Gastroesophageal sphincter (tissue), 4 donors: ENCODE measurements around the gene FAM120A. TPM values are rescaled to one million over a fixed set of nuclear protein-coding genes. Genes with fewer than 3 reads are reported as not detected.

Experiments
- ATAC-seq: fragments of 150-250 bp; one replicate; pipeline ENCODE4 v1.9.1; 2016; ENCODE audit warnings: mild to moderate bottlenecking, moderate library complexity
- H3K27ac ChIP-seq, 4 donors: fragments of 200-600 bp; sonication (generic) in 3 of 4; 1 replicate in 3 of 4; 2 replicates in 1 of 4; pipeline ENCODE4 v1.5.1; 2016 to 2019
- H3K27me3 ChIP-seq: fragments of 200-600 bp; sonication (generic); one replicate; pipeline ENCODE4 v1.5.1; 2019
- H3K36me3 ChIP-seq, 2 donors: fragments of 200-600 bp; sonication (generic); one replicate each; pipeline ENCODE4 v1.5.1; 2019; ENCODE audit warnings: control low read depth in 1 of 2
- H3K4me1 ChIP-seq, 3 donors: fragments of 200-600 bp; sonication (generic); 1 replicate in 2 of 3; 2 replicates in 1 of 3; pipeline ENCODE4 v1.5.1; 2016 to 2019; ENCODE audit warnings: control low read depth in 2 of 3
- H3K4me3 ChIP-seq, 2 donors: fragments of 200-600 bp; sonication (generic); one replicate each; pipeline ENCODE4 v1.5.1; 2019; ENCODE audit warnings: mild to moderate bottlenecking in 1 of 2, moderate library complexity in 1 of 2
- H3K9me3 ChIP-seq, 3 donors: fragments of 200-600 bp; sonication (generic); one replicate each; pipeline ENCODE4 v1.5.1; 2017 to 2019; ENCODE audit warnings: control low read depth in 2 of 3
- EP300 ChIP-seq: sonication (generic); formaldehyde crosslinking; IDR thresholded peaks from one replicate; pipeline ENCODE4 v1.6.1; 2017; ENCODE audit warnings: antibody characterized with exemption, mild to moderate bottlenecking
- POLR2A ChIP-seq, 2 donors: fragments of 450-650 bp; IDR thresholded peaks; one replicate each; pipeline ENCODE4 v1.6.1; 2017; ENCODE audit warnings: antibody characterized with exemption in 2 of 2, mild to moderate bottlenecking in 2 of 2, moderate library complexity in 1 of 2
- POLR2AphosphoS5 ChIP-seq: sonication (generic); formaldehyde crosslinking; IDR thresholded peaks from one replicate; pipeline ENCODE4 v1.6.1; 2017; ENCODE audit warnings: antibody characterized with exemption
- WGBS, 2 donors: methylation state at CpG; one replicate each; pipeline ENCODE4 v1.1.5; 2018; ENCODE audit warnings: low coverage in 1 of 2; 5-methylcytosine and 5-hydroxymethylcytosine counted together
- small RNA-seq, 4 donors: library from RNA; depleted of rRNA; stranded (forward); fragments of <200 nt; gene quantifications; one replicate each; pipeline ENCODE3, GENCODE V24; 2016
- total RNA-seq, 4 donors: library from RNA; depleted of rRNA; stranded (reverse); fragments of >200 nt; gene quantifications; one replicate each; pipeline ENCODE4 v1.1.0, GENCODE V29; 2016
- TF ChIP-seq, protein P1 (sequence below), 4 experiments: fragments of 200-600 bp in 2 of 4; fragments of 450-650 bp in 2 of 4; sonication (generic) in 1 of 4; IDR thresholded peaks; one replicate each; pipeline ENCODE4 v1.5.1; 2017 to 2019; ENCODE audit warnings: antibody characterized with exemption in 4 of 4, mild to moderate bottlenecking in 2 of 4, moderate library complexity in 2 of 4

FAM120A gene
- total RNA-seq, 4 donors from 2014 or later = 68.6 to 116 (median 75.7) TPM

DNA sequence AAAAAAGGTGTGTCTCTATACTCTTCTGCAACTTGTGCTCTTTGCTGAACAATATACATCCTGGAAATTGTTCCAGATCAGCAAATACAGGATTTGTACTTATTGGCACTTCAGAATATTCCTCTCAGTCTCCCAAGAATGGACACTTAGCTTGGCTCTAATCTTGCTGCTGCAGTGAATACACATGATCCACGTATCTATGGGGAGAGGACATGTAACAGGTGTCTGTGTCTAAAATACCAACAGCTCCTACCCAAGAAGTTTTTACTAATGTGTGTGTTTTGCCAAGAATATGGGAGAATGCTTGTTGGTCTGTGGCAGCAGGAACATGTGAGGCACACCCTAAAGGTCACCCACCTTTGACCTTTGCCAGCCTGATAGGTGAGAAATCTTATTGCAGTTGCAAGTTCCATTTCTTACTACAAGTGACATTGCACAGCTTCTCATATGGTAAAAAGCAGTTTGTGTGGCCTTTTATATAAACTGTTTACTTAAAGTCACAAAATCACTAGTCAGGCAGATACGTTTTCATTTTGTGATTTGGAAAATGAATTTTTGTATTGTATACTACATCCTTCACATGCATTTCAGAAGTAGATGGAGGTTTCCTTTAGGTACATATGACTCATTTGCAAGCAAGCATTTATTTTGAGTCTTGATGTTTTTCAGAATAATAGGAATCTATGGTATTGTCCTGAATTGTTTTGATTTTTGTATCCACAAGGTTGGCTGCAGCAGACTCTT, 160.7 kb downstream of the FAM120A start:
- H3K27ac ChIP-seq = no peak overlapping the region
- no peak for ATAC-seq
- no peaks in the 10 kb centered on the region for H3K27me3 ChIP-seq
- TF ChIP-seq, protein P1, sequence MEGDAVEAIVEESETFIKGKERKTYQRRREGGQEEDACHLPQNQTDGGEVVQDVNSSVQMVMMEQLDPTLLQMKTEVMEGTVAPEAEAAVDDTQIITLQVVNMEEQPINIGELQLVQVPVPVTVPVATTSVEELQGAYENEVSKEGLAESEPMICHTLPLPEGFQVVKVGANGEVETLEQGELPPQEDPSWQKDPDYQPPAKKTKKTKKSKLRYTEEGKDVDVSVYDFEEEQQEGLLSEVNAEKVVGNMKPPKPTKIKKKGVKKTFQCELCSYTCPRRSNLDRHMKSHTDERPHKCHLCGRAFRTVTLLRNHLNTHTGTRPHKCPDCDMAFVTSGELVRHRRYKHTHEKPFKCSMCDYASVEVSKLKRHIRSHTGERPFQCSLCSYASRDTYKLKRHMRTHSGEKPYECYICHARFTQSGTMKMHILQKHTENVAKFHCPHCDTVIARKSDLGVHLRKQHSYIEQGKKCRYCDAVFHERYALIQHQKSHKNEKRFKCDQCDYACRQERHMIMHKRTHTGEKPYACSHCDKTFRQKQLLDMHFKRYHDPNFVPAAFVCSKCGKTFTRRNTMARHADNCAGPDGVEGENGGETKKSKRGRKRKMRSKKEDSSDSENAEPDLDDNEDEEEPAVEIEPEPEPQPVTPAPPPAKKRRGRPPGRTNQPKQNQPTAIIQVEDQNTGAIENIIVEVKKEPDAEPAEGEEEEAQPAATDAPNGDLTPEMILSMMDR (IDR thresholded peaks at IDR 0.05) = no peak
- TF ChIP-seq POLR2A (IDR thresholded peaks at IDR 0.05) = no peak
- TF ChIP-seq POLR2AphosphoS5 = no peak
- TF ChIP-seq EP300 = no peak
- no peaks in the 10 kb centered on the region for H3K36me3 ChIP-seq
- peaks cover 0 to 41% (median 4%) of the 10 kb centered on the region in 3 donors for H3K4me1 ChIP-seq
- peaks cover 0 to 17% (median 0%) of the 10 kb centered on the region in 3 donors for H3K9me3 ChIP-seq
- H3K4me3 ChIP-seq = no peak overlapping the region
- 38 to 44% methylated on average over 2 of the region's 2 CpGs for WGBS, 2 donors

DNA sequence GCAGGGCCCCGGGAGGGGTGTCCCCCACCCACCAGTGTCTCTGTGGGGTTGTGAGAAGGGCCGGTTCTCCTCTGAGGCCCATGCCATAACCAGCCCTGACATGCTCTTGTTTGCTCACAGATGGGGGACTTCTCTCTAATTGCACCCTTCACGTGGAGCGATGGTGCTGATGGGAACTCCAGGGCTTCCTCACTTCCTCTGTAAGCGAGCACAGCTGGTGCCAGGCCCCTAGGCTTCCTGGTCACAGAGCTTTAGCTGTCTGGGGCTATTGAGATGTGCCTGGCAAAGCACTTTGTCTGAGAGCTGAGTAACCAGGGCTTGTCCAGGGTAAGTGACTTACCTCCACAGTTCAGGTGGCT, 161.3 kb downstream of the FAM120A start:
- Histone ChIP-seq H3K36me3 (no peaks in the 10 kb centered on the region), H3K4me1 (peaks cover 0 to 46% (median 4%) of the 10 kb centered on the region in 3 donors), H3K4me3 (no peak overlapping the region), H3K27ac (no peak overlapping the region), H3K27me3 (no peaks in the 10 kb centered on the region), H3K9me3 (peaks cover 0 to 17% (median 0%) of the 10 kb centered on the region in 3 donors)
- 34 to 80% methylated on average over 1 to 2 of the region's 5 CpGs for WGBS, 2 donors
- ATAC-seq = no peak
- no peak for TF ChIP-seq POLR2AphosphoS5

DNA sequence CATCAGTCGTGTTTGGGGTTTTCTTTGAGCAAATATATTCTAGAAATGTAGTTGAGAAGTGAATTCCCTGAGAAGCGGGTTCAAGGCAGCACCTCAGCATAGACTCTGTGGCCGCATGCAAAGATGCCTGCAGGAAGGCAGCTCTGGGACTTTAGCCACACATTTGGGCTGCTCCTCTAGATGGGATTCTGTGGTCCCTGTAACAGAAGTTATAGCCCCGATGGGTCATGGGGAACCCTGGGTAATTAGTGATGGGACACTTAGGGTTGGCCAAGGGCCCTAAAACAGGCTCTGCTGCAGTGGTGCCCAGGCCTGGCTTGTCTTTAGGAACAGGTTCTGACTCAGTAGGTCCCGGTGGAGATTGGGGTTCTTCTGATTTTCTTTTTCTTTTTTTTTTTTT, 161.7 kb downstream of the FAM120A start:
- no peaks in the 10 kb centered on the region for H3K27me3 ChIP-seq
- TF ChIP-seq, protein P1 (IDR thresholded peaks at IDR 0.05) = no peak
- TF ChIP-seq POLR2AphosphoS5 = no peak
- no peak overlapping the region for H3K4me3 ChIP-seq
- H3K36me3 ChIP-seq = no peaks in the 10 kb centered on the region
- no peak for ATAC-seq
- no peak overlapping the region for H3K27ac ChIP-seq
- H3K4me1 ChIP-seq = peaks cover 0 to 50% (median 4%) of the 10 kb centered on the region in 3 donors
- 86% methylated on average over 4 of the region's 5 CpGs; no CpG with 5 or more reads in 1 of the 2 donors for WGBS, 2 donors
- peaks cover 0 to 17% (median 0%) of the 10 kb centered on the region in 3 donors for H3K9me3 ChIP-seq

DNA sequence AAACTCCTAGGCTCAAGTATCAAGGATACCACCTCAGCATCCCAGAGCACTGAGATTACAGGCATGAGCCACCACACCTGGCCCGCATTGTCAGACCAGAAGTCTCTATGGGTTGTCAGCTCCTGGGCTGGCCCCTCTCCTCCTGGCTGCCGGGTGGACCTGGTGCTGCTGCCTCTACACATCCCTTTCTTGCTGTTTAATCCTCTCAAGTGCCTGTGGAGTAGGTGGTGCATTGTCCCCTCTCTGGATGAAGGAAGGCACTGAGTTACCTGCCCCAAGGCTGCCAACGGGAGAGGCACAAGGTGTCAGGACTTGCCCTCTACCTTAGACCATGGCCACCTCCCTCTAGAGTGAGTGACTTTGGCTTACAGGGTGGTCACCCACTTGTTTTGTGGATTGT, 162.3 kb downstream of the FAM120A start:
- no peak for ATAC-seq
- 50% methylated on average over 2 of the region's 3 CpGs; no CpG with 5 or more reads in 1 of the 2 donors for WGBS, 2 donors
- TF ChIP-seq POLR2A (IDR thresholded peaks at IDR 0.05) (no peak), POLR2AphosphoS5 (no peak), EP300 (no peak)
- TF ChIP-seq, protein P1 (IDR thresholded peaks at IDR 0.05) = no peak
- Histone ChIP-seq H3K4me3 (no peak overlapping the region), H3K36me3 (no peaks in the 10 kb centered on the region), H3K9me3 (peaks cover 0 to 17% (median 0%) of the 10 kb centered on the region in 3 donors), H3K27ac (no peak overlapping the region), H3K27me3 (no peaks in the 10 kb centered on the region), H3K4me1 (peaks cover 0 to 51% (median 4%) of the 10 kb centered on the region in 3 donors)

DNA sequence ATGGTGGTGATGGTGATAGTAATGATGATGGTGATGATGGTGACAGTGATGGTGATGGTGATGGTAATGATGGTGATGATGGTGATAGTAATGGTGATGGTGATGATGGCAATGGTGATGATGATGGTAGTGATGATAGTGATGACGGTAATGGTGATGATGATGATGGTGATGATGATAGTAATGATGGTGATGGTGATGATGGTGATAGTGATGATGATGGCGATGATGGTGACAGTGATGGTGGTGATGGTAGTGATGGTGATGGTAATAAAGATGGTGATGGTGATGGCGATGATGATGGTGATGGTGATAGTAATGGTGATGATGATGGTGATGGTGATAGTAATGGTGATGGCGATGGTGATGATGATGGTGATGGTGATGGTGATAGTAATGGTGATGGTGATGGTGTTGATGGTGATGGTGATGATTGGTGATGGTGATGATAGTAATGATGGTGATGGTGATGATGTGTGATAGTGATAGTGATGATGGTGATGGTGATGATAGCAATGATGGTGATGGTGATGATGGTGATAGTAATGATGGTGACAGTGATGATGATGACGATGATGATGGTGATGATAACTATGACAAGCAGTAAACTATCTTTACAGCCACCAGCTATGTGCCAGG, 163.5 kb downstream of the FAM120A start:
- no peak for ATAC-seq
- Histone ChIP-seq H3K4me3 (no peak overlapping the region), H3K4me1 (peaks cover 0 to 62% (median 4%) of the 10 kb centered on the region in 3 donors), H3K36me3 (no peaks in the 10 kb centered on the region), H3K27me3 (no peaks in the 10 kb centered on the region), H3K27ac (no peak overlapping the region), H3K9me3 (peaks cover 0 to 11% (median 0%) of the 10 kb centered on the region in 3 donors)
- 85 to 89% methylated on average over 5 of the region's 5 CpGs for WGBS, 2 donors
- TF ChIP-seq POLR2AphosphoS5 (no peak), POLR2A (IDR thresholded peaks at IDR 0.05) (no peak), EP300 (no peak)
- TF ChIP-seq, protein P1 (IDR thresholded peaks at IDR 0.05) = no peak

Small RNA genes lying within 50 kb of the gene (small RNA-seq; reads per million reads assigned to genes)
- gene RF00019 = 0 reads per million in 4 donors

Other genes starting within 250 kb of the FAM120A start
- gene FAM120AOS, start 1.9 kb downstream of the FAM120A start, total RNA-seq = 10 to 100 TPM; 51.7 to 80.3 (median 58.4) TPM
- 10 to 100 TPM; 37.2 to 51.2 (median 39.2) TPM for gene PHF2, start 124.9 kb downstream of the FAM120A start, total RNA-seq